Keratinocyte (primary cell): ENCODE results near the gene CUL4A. TPM values are rescaled to one million over a fixed set of nuclear protein-coding genes. Genes with fewer than 3 reads are reported as not detected.

Source experiments
- DNase-seq: peaks from one replicate; pipeline ENCODE4 v3.0.0-alpha.2; 2011; ENCODE audit warnings: low read depth, missing footprints, low spot score
- FAIRE-seq: peaks from 2 replicates; lab custom pipeline; 2011; peaks lifted over from hg19 to GRCh38; lab: Jason Lieb, UNC
- H2AFZ ChIP-seq: 2 replicates; pipeline ENCODE4 v1.6.0; 2012; ENCODE audit warnings: low read length, control low read depth, inconsistent platforms; ENCODE audit not compliant: control insufficient read depth
- H3K27ac ChIP-seq: 2 replicates; pipeline ENCODE4 v1.5.1; 2011; ENCODE audit warnings: low read length; ENCODE audit not compliant: control insufficient read depth, insufficient read depth
- H3K27me3 ChIP-seq: 3 replicates; pipeline ENCODE4 v1.6.0; 2011; ENCODE audit warnings: low read length; ENCODE audit not compliant: control insufficient read depth, insufficient read depth; ENCODE audit errors: extremely low read depth
- H3K36me3 ChIP-seq, 2 experiments: 2 replicates in 1 of 2; 3 replicates in 1 of 2; pipeline ENCODE4 v1.5.1; 2011; ENCODE audit warnings: low read length in 2 of 2, mild to moderate bottlenecking in 1 of 2; ENCODE audit not compliant: control insufficient read depth in 2 of 2, insufficient read depth in 2 of 2; ENCODE audit errors: extremely low read depth in 1 of 2
- H3K4me1 ChIP-seq: 3 replicates; pipeline ENCODE4 v1.5.1; 2011; ENCODE audit warnings: low read length; ENCODE audit not compliant: control insufficient read depth, insufficient read depth; ENCODE audit errors: extremely low read depth
- H3K4me2 ChIP-seq: 3 replicates; pipeline ENCODE4 v1.6.0; 2011; ENCODE audit warnings: low read depth, low read length; ENCODE audit not compliant: control insufficient read depth, insufficient read depth; ENCODE audit errors: extremely low read depth
- H3K4me3 ChIP-seq, 3 experiments: fragments of 200-600 bp in 1 of 3; sonication (generic) in 1 of 3; 2 replicates in 2 of 3; 3 replicates in 1 of 3; pipeline ENCODE4 v1.5.1; 2011 to 2016; ENCODE audit warnings: low read length in 3 of 3, mild to moderate bottlenecking in 3 of 3, control low read depth in 2 of 3, inconsistent platforms in 1 of 3, low read depth in 1 of 3, mixed read lengths in 1 of 3, mixed run types in 1 of 3, moderate library complexity in 1 of 3; ENCODE audit not compliant: control insufficient read depth in 2 of 3, insufficient read depth in 2 of 3; ENCODE audit errors: extremely low read depth in 1 of 3
- H3K79me2 ChIP-seq: 2 replicates; pipeline ENCODE4 v1.6.0; 2012; ENCODE audit warnings: low read length; ENCODE audit not compliant: control insufficient read depth, insufficient read depth
- H3K9ac ChIP-seq: 3 replicates; pipeline ENCODE4 v1.6.0; 2011; ENCODE audit warnings: low read length; ENCODE audit not compliant: control insufficient read depth, insufficient read depth; ENCODE audit errors: extremely low read depth
- H3K9me1 ChIP-seq: 3 replicates; pipeline ENCODE4 v1.6.0; 2011; ENCODE audit warnings: low read length; ENCODE audit not compliant: control insufficient read depth, insufficient read depth; ENCODE audit errors: extremely low read depth
- H3K9me3 ChIP-seq: 2 replicates; pipeline ENCODE4 v1.5.1; 2012; ENCODE audit warnings: low read depth, low read length; ENCODE audit not compliant: control insufficient read depth
- H4K20me1 ChIP-seq: 3 replicates; pipeline ENCODE4 v1.6.0; 2011; ENCODE audit warnings: low read length; ENCODE audit not compliant: control insufficient read depth, insufficient read depth; ENCODE audit errors: extremely low read depth
- EZH2 ChIP-seq: IDR thresholded peaks from one replicate; pipeline ENCODE4 v1.6.1; 2012; ENCODE audit warnings: inconsistent platforms, mild to moderate bottlenecking, low read length, moderate library complexity
- dilution Hi-C: fragments of 300-500 bp; cut with MboI; formaldehyde crosslinking; loops from one replicate; pipeline ENCODE4 v1.7.0; 2020; ENCODE audit warnings: low sequenced_read_pairs; ENCODE audit not compliant: extremely low pct_ligation_motif_present
- polyA minus RNA-seq, 3 experiments: library from RNA; depleted of rRNA, polyadenylated mRNA; stranded (reverse); fragments of >200 nt; gene quantifications; 1 replicate in 1 of 3; 2 replicates in 1 of 3; 3 replicates in 1 of 3; pipeline ENCODE4 v1.2.3, GENCODE V29; 2011
- polyA plus RNA-seq, 5 experiments: library from polyadenylated mRNA; depleted of rRNA in 3 of 5; stranded (reverse) in 3 of 5; stranded (forward) in 1 of 5; unstranded in 1 of 5; fragments of >200 nt; gene quantifications; 1 replicate in 1 of 5; 2 replicates in 3 of 5; 3 replicates in 1 of 5; pipeline versions ENCODE4 v1.2.1 to v1.2.3, GENCODE V29; 2011 to 2012; ENCODE audit warnings: missing spikeins in 2 of 5, low read depth in 1 of 5, low replicate concordance in 1 of 5
- TF ChIP-seq, protein P1 (sequence below), 3 experiments: IDR thresholded peaks in 1 of 3; conservative IDR thresholded peaks in 1 of 3; optimal IDR thresholded peaks in 1 of 3; 2 replicates in 2 of 3; 3 replicates in 1 of 3; pipeline versions ENCODE3 to v1.5.1; 2011; ENCODE audit warnings: low read length in 3 of 3, mild to moderate bottlenecking in 3 of 3, moderate library complexity in 2 of 3, control low read depth in 1 of 3, inconsistent platforms in 1 of 3; ENCODE audit not compliant: insufficient read depth in 2 of 3; ENCODE audit errors: extremely low read depth in 1 of 3

CUL4A gene
- polyA plus RNA-seq: 35.8 to 69.3 TPM (median 57.3 TPM) in 3 replicates
- 41.4 TPM for polyA plus RNA-seq (2011; ENCODE audit: low read depth)
- polyA plus RNA-seq (2011; cell fraction: cytosol; rRNA removed): 44.8 and 50.9 TPM in 2 replicates
- 77.3 and 80.6 TPM in 2 replicates for polyA plus RNA-seq (2011; cell fraction: nucleus; rRNA removed)
- 45.1 and 62.0 TPM in 2 replicates for polyA plus RNA-seq (2012; ENCODE audit: low replicate concordance)
- polyA minus RNA-seq: 41.4 to 53.7 TPM (median 51.3 TPM) in 3 replicates
- polyA minus RNA-seq (2011; cell fraction: cytosol; rRNA and poly(A)+ RNA removed): 27.0 TPM
- polyA minus RNA-seq (2011; cell fraction: nucleus; rRNA and poly(A)+ RNA removed): 31.8 and 57.9 TPM in 2 replicates

DNA sequence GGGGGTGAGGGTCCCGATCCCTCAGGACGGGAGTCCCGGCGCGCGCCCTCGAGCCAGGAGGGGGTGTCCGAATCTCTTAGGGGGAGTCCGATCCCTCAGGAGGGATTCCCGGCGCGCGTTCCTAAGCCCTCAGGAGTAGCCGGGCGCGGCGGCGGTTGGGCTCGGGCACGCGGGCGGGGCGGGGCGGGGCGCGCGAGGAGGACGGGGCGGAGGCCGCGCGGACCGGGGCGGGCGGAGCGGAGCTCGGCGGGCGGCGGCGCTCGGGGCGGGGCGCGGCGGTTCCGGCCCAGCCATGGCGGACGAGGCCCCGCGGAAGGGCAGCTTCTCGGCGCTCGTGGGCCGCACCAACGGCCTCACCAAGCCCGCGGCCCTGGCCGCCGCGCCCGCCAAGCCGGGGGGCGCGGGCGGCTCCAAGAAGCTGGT is at the start of gene CUL4A:
Gene CUL4A, plus strand, starts transcription at position 278 of the 423 bp plus-strand sequence. Its CDS starts 15 bp downstream, at position 293.
- FAIRE-seq: no peak
- no peaks in the 10 kb centered on the region for H3K27me3 ChIP-seq
- peak within 1 kb of the TSS; percentile 79 to 97 (median 93) for H3K4me3 ChIP-seq
- H3K9ac ChIP-seq: peak within 1 kb of the TSS; percentile 97
- no peak for TF ChIP-seq EZH2
- TF ChIP-seq, protein P1, sequence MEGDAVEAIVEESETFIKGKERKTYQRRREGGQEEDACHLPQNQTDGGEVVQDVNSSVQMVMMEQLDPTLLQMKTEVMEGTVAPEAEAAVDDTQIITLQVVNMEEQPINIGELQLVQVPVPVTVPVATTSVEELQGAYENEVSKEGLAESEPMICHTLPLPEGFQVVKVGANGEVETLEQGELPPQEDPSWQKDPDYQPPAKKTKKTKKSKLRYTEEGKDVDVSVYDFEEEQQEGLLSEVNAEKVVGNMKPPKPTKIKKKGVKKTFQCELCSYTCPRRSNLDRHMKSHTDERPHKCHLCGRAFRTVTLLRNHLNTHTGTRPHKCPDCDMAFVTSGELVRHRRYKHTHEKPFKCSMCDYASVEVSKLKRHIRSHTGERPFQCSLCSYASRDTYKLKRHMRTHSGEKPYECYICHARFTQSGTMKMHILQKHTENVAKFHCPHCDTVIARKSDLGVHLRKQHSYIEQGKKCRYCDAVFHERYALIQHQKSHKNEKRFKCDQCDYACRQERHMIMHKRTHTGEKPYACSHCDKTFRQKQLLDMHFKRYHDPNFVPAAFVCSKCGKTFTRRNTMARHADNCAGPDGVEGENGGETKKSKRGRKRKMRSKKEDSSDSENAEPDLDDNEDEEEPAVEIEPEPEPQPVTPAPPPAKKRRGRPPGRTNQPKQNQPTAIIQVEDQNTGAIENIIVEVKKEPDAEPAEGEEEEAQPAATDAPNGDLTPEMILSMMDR (optimal IDR thresholded peaks at IDR 0.05 in 1 of 3, IDR thresholded peaks at IDR 0.05 in 1 of 3, conservative IDR thresholded peaks at IDR 0.05 in 1 of 3; ENCODE audit: extremely low read depth in 1 of 3, insufficient read depth in 2 of 3, low read length in 3 of 3): no peak
- H3K9me1 ChIP-seq: peaks cover 5% of the 10 kb centered on the region
- H4K20me1 ChIP-seq: peaks cover 24% of the 10 kb centered on the region
- peaks cover 32% of the 10 kb centered on the region for H3K4me1 ChIP-seq
- peak within 1 kb of the TSS; percentile 96 for H3K27ac ChIP-seq
- H3K79me2 ChIP-seq: peaks cover 86% of the 10 kb centered on the region
- H2AFZ ChIP-seq: peak within 1 kb of the TSS; percentile 88
- H3K36me3 ChIP-seq: peaks cover 3 to 9% of the 10 kb centered on the region in 2 experiments
- no peaks in the 10 kb centered on the region for H3K9me3 ChIP-seq
- peak within 1 kb of the TSS; percentile 95 for H3K4me2 ChIP-seq
- no peak for DNase-seq
- dilution Hi-C loops: no loop called here

DNA sequence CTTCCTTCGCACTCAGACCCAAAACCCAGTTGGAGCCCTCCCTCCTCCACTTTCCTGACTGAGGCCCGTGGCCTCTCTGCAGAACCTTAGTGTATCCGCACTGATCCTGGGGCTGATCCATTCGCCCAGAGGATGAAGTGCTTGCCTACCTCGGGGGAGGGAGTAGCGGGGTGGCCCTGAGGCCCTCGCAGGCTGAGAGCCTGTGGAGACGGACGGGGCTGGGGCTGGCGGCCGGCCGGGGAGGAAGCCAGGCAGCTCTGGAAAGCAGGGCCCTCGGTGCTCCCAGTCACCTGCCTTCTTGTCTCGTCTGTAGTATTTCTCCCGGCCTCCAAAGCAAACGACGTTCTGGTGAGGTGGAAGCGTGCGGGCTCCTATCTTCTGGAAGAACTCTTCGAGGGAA is 49.7 kb upstream of the CUL4A start:
- no peaks in the 10 kb centered on the region for H3K79me2 ChIP-seq
- FAIRE-seq: no peak
- DNase-seq: no peak
- no peaks in the 10 kb centered on the region for H3K9me3 ChIP-seq
- H3K4me1 ChIP-seq: no peaks in the 10 kb centered on the region
- TF ChIP-seq, protein P1 (optimal IDR thresholded peaks at IDR 0.05 in 1 of 3, IDR thresholded peaks at IDR 0.05 in 1 of 3, conservative IDR thresholded peaks at IDR 0.05 in 1 of 3; ENCODE audit: extremely low read depth in 1 of 3, insufficient read depth in 2 of 3, low read length in 3 of 3): no peak
- no peak for TF ChIP-seq EZH2
- no peak overlapping the region for H3K4me3 ChIP-seq
- H4K20me1 ChIP-seq: no peaks in the 10 kb centered on the region
- no peak overlapping the region for H2AFZ ChIP-seq
- no peak overlapping the region for H3K27ac ChIP-seq
- no peaks in the 10 kb centered on the region for H3K9me1 ChIP-seq
- dilution Hi-C loops: no loop called here
- H3K27me3 ChIP-seq: peaks cover 20% of the 10 kb centered on the region
- no peak overlapping the region for H3K4me2 ChIP-seq
- H3K36me3 ChIP-seq: no peaks in the 10 kb centered on the region
- no peak overlapping the region for H3K9ac ChIP-seq
